Ammon's horn (tissue), 1 donor: ENCODE measurements around the gene EZH2.

Experiments used
- DNase-seq: peaks from one replicate; pipeline ENCODE4 v3.0.0-alpha.2; 2016; ENCODE audit warnings: low spot score

The EZH2 gene

GRCh38 chr7:148898845-148899484 is 14.9 kb upstream of the EZH2 start:
- DNase-seq = no peak

DNA sequence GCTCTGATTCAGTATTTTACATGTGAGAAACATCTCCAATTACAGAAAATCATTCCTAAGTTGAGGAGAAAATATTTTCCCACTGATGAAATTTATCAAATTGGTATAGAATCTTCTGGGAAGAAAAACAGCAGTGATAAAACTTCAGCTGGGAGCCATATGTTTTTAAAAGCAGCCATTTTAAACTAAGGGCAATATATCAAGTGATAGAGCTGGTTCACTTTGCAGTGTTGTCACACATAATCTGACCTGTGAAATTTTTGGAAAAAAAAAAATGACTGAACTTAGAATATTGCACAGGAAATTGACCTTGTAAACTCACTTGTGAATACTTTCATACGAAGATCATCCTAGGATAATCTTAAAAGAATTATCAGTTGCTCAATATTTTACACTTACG is 10.5 kb upstream of the EZH2 start:
- no peak for DNase-seq

DNA sequence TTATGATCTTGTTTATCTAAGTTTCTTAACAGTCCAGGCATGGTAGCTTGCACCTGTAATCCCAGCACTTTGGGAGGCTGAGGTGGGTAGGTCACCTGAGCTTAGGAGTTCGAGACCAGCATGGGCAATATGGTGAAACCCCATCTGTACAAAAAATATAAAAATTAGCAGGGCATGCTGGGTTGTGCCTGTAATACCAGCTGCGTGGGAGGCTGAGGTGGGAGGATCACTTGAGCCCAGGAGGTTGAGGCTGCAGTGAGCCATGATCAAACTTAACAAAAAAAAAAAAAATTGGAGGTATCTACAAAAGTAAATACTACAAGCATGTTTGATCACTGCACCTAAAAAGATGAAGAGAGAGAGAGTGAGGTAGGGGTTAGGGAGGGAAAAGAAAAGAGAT is 9.0 kb upstream of the EZH2 start:
- DNase-seq = no peak

DNA sequence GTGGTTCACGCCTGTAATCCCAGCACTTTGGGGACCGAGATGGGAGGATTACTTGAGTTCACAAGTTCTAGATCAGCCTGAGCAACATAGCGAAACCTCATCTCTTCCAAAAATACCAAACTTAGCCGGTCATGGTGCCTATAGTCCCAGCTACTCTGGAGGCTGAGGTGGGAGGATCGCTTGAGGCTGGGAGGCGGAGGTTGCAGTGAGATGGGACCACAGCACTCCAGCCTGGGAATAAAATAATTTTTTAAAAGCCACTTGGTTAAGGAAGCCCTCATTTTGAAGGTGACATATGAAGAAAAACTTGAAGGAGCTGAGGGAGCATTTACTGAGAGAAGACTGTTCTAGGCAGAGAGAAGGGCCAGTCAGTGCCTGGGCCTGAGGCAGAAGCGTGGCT is 4.2 kb upstream of the EZH2 start:
- DNase-seq = no peak

GRCh38 chr7:148886844-148887243 is 2.8 kb upstream of the EZH2 start:
- no peak for DNase-seq

- peak; percentile 93 for DNase-seq
Observed at GRCh38 chr7:148884299-148885022, 370 bp upstream of the EZH2 start.

GRCh38 chr7:148883266-148884048 is 634 bp downstream of the EZH2 start:
- peak; percentile 16 for DNase-seq

DNA sequence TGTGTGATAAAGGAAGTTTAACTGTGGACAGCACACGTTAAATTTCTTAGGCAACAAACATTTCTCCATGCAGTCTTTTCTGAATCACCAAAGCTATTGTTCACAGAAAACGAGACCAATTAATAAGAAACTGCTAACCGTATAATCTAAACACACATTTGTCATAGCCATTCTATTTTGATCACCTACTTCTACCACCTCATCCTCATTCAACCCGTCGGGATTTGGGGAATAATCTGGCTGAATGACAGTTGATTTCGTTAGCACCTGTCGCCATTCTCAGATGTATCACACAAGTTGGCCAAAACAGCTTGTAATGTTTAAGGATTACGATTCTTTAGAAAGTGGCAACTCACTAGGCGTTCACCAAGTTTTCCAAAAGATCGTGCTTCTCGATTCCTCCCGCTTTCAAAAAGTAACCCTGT is 1.2 kb downstream of the EZH2 start:
- no peak for DNase-seq

GRCh38 chr7:148882192-148882591 is 1.9 kb downstream of the EZH2 start:
- DNase-seq = no peak

GRCh38 chr7:148878317-148878716 is 5.8 kb downstream of the EZH2 start:
- DNase-seq = no peak

DNA sequence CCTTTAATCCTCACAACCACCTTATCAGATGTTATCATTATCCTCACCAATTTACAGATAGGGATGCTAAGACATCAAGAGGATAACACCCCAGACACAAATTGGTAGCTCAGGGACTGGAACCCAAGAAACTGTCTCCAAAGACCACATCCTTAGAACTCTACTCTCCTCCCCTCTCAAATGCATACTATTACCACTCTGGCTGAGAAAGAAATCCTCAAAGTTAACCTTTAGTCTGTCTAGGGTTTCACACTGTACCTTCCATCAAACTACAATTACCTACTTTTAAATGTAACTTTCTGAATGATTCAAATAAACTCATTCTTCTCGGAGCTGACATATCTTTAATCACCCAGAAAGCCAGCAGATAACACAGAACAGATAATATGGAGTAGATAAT is 6.6 kb downstream of the EZH2 start:
- no peak for DNase-seq

DNA sequence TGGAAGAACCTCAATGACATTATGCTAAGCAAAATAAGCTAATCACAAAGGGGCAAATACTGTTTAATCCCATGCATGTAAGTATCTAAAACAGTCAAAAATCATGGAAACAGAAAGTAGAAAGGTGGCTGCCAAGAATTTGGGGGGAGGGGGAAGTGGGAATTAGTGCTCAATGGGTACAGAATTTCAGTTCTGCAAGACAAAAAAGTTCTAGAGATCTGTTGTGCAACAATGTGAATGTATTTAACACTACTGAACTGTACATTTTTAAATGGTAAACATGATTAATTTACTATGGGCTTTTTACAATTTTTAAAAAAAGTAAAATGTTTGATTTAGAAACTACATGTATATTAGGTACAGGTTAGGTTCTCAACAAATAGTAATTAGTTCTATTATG is 11.9 kb downstream of the EZH2 start:
- DNase-seq = no peak

DNA sequence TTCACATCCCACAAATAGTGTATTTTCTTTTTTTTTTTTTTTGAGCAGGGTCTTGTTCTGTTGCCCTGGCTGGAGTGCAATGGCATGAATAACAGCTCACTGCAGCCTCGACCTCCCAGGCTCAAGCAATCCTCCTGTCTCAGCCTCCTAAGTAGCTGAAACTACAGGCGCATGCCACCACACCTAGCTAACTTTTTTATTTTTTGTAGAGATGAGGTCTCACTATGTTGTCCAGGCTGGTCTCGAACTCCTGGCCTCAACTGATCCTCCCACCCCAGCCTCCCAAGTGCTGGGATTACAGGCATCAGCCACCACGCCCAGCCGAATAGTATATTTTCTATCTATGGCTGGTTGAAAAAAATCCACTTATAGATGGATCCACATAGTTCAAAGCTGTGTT is 12.5 kb downstream of the EZH2 start:
- no peak for DNase-seq

DNA sequence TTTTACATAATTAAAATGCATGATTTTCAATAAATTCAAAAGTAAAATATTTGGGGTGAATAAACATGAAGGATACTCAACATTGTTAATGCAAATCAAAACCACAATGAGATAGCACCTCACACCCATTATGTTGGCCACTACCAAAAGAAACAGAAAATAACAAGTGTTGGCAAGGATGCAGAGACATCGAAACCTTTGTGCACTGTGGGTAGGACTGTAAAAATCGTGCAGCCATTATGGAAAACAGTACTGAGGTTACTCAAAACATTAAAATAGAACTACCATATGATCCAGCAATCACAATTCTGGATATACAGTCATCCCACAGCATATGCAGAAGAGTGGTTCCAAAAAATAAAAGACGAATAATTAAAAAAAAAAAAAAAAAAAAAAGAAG is 13.1 kb downstream of the EZH2 start:
- DNase-seq = no peak

GRCh38 chr7:148868378-148868674 is 15.8 kb downstream of the EZH2 start:
- DNase-seq = no peak

GRCh38 chr7:148867596-148868377 is 16.3 kb downstream of the EZH2 start:
- DNase-seq = no peak

DNA sequence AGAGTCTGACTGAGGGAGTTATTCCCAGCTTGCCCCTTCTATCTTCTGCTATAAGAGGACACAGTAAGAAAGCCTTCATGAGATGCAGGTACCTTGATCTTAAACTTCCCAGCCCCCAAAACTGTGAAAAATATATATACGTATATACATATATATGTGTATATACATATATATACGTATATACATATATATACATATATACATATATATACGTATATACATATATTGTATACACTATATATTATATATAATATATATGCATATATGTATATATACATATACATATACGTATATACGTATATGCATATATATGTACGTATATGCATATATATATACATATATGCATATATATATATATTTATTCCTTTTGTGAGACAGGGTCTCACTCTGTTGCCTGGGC is 17.7 kb downstream of the EZH2 start:
- no peak for DNase-seq

DNA sequence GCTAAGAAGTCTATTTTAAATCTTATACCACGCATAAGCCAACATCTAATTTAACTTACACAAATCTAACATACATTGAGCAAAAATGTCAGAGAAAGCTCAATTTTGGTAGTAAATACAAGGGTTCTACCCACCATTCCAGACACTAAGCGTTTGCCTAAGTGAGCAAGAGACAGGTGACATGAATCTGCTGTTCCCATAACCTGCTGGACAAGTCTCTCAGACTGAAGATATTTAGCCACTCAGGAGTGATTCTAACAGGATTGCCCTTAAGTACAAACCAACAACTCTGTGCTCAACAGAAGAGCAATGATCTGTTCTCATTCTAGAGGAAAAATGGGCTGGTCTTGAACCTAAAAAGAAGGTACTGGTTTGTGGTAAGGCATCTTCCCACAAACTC is 18.8 kb downstream of the EZH2 start:
- DNase-seq = no peak

DNA sequence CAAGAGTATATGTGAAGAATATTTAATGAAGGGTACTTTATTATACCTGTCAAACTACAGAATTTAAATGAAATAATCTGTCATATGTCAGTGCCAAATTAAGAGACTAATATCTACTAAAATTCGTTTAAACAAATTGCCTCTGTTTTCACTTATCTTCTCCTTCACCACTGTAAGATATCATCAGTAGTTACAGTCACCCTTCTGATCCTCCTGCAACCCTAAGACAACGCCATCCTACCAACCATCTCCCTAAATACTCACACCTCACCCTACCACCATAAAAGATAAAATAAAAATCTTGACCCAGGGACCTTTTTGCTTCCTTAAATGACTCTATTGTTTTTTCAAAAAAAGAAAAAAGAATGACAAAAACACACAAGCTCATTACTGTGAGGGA is 20.8 kb downstream of the EZH2 start:
- no peak for DNase-seq

GRCh38 chr7:148862481-148862880 is 21.6 kb downstream of the EZH2 start:
- no peak for DNase-seq

DNA sequence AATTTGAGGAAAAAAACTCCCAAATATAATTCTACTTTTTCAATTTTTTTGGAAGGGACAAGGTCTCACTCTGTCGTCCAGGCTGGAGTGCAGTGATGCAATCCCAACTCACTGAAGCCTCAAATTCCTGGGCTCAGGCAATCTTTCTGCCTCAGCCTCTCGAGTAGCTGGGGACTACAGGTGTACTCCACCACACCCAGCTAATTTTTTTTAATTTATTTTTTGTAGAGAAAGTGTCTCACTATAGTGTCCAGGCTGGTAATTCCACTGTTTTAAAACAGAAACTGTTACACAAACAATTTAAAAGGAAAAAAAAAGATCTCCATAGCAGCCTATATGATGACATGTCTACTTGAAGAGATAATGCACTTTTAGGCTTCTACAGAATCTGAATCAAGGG is 25.6 kb downstream of the EZH2 start:
- no peak for DNase-seq

DNA sequence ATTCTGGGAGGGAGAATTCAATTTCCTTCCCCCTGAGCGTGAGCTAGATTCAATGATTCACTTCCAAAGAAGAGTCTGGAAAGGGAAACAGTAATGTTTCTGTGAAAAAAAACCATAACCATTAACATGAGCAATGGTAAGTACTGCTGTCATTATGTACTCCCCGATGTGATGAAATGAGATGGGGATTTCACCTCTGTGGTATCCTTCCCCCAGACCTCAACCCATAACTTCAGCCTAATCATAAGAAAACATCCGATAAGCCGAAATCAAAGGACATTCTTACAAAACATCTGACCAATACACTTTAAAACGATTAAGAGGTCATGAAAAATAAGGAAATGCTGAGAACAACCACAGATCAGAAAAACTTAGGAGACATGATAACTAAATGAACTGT is 27.2 kb downstream of the EZH2 start:
- no peak for DNase-seq

GRCh38 chr7:148856578-148856881 is 27.6 kb downstream of the EZH2 start:
- DNase-seq = no peak
